RPMI7951 (cell line): ENCODE data around the gene KCNK7. TPM values are rescaled to one million over a fixed set of nuclear protein-coding genes. Genes with fewer than 3 reads are reported as not detected.

Experiments
- DNase-seq: peaks from one replicate; pipeline ENCODE4 v3.0.0-alpha.2; 2012; ENCODE audit warnings: low read depth
- total RNA-seq: library from RNA; depleted of rRNA; stranded (reverse); fragments of >200 nt; shearing (Covaris generic); gene quantifications from 2 replicates; pipeline ENCODE4 v1.2.3, GENCODE V29; 2014

The KCNK7 gene
- total RNA-seq, 1 experiment from 2014 or later: not detected

DNA sequence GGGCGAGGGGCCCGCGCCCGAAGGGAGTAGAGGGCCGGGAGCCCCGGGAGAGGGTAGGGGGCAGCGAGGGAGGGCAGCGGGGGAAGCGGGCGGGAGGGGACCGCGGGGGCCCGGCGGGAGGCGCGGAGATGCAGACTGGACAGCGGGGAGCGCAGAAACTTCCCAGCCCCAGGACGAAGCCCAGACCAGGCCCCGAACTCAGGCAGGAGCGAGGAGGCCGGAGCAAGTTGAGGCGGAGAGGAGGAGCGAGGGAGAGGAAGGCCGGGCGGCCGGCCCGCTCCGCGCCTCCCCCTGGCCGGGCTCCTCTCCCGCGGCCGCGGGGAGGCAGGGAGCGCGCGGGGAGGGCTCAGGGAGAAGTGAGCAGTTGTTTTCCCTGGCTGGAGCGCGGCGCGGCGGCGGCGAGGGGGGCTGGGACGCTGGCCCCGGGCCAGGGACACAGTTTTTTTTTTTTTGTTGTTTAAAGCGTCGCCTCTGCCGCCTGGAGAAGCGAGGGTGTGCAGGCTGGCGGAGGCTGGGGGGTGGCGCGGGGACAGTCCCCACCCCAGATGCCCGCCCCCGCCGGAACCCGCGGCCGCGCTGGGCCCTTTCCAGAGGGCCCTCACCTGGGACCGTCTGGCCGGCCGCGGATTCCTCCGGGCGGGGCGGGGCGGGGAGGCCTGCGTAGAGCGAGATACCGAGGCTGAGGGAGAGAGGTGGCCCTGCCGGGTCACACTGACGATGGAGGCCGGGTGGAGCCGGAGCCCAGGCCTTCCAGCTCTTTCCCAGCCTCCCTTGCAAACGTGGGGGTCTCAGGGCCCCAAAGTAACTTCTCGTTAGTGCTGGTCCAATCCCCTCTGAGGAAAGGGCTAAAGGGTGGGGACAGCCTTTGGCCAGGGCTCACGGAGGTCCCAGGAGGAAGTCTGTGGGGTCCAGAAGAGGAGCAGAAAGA lies 37.3 kb downstream of the KCNK7 start, which contains the start of gene LTBP3:
LTBP3 (minus strand) TSS at position 358 of the 928 bp plus-strand sequence. CDS start 400 bp downstream, outside the sequence.
- DNase-seq: peak; percentile 85

DNA sequence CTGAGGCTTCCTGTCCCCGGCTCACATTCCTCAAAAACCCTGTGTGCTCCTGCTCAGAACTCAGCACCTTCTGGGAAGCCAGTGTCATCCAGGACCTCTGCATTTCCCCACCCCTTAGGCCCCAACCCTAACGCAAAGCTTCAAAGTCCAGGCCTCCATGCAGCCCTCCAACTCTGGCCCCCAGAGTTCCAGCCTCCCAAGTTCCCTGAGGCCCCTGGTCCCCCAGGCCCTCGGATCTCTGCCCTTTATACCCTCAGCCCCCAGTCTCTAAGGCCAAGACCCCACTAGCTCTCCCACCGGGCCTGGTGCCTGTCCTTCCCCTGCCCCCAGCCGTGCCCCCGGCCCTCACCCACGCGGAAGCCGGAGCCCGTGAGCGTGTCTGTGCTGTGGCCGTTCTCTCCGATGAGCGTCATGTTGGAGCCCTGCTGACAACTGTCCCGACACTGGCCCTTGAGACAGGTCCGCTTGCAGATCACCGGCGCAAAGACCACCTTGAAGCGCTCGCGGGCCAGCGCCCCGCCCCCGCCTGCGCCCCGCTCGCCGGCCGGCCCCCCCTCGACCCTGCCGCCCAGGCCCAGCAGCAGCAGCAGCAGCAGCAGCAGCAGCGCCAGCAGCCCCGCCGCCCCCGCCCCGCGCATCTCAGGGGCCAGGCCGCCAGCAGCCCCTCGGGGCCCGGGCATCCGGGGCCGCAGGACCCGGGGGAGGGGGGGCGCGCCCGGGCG lies 38.2 kb downstream of the KCNK7 start:
- no peak for DNase-seq

DNA sequence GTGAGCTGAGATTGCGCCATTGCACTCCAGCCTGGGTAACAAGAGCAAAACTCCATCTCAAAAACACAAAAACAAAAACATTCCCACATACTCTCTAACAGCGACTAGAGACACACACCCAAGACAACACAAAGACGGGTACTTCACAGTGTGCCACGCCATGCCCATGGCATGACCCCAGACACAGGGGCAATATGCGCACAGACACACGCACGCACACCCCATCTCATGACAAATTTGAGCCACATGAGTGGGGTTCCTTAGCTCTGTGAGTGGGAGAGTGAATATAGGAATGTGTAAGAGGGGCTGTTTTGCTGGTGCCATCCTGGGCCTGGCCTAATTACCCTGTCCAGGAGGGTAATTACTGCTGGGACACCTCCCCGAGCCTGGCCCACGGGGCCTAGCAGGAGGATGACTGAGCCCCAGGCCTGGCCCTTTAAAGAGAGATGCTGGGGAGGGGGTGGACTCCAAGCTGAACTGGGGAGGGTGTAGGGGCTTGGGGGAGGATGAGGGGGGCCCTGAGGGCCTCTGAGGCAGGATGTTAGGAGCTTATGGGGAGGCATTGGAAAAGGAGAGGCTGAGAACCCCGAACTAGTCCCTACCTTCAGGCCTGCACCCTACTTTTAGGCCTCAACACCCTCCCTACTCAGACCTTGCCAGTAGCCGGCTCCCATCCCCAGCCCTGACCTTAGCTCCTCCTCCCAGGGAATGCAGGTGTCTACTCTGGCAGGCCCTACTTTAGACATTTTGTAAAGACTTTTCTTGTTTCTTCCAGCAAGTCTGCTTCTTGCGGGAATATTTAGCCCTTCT lies 38.9 kb downstream of the KCNK7 start:
- no peak for DNase-seq

DNA sequence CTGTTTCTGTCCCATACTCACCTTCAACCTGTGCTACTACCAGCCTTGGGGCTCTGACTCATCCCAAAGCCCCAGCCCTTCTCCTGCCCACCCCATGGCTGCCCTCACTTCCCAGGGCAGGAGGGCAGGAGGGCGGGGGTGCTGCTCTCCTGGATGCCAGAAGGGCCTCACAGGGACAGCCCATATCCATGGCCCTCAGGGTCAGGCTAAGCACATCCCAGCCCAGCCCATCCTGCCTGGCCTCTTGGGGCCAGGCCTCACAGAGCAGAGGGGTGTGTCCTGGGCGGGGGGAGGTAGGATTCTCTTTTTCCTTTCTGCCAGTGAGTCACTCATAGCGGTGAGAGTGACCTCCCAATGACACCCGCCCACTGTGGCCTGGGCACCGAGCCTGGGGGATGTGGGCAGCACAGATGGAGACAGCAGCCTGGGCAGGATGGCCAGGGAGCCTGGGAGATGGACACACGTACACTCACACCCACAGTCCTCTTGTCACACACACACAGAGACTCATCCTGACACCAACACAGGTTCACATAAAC lies 39.8 kb downstream of the KCNK7 start:
- DNase-seq: peak; percentile 99

DNA sequence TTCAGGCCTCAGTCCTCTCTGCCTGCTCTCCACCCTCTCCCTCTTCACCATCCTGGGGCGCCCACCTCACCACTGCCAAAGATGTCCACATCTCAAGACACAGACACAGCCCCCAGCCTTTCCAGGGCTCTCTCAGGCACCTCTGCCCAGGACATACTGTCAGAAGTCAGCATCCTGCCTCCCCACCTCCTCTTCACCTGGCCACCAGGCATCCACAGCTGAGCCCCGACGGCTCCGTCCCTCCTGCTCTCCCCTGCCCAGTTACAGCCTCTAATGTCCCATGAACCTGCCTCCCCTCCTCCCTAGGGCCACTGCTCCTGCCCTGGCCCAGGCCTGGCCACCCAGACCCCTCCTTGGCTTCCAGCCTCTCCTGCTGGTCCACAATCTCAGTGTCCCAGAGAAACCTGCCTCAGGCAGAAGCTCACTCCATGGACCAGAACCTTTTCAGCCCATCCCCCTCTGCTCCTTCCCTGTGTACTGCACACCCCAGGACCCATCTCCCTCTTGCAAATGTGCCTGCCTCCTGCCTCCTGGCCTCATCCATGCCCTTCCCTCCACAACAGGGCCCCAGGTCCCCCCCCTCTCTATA lies 40.7 kb downstream of the KCNK7 start:
- no peak for DNase-seq

DNA sequence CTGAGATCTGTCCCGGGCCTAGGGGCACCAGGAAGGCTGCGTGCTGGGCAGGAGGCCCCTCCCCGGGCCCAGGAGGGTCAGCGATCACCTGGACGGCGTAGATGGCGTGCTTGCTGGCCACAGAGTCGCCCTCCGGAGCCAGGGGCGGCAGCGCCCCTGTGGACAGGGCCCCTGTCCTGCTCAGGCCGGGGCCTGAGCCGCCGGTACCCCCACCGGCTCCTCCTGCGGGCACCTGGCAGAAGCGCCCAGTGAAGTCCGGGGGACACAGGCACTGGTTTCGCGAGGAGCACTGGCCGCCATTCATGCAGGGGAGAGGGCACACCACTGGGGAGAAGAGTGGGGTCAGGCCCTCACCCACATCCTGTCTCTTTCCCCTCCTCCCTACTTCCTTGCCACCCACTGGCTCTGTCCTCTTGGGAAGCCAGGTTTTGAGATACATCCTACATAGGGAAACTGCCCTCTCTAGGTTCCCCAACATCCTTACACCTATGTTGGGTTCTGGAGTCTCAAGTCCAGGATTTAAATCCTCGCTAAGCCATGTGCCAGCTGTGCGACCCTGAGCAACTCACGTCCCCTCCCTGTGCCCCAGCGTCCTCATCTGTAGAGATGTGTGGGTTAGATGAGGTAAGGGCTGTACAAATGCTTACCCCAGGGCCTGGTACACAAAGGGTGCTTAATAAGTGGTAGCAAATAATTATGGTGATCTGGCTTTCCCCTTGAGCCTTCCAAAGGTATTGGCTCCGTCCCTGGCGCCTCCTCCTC lies 41.4 kb downstream of the KCNK7 start:
- DNase-seq: no peak

DNA sequence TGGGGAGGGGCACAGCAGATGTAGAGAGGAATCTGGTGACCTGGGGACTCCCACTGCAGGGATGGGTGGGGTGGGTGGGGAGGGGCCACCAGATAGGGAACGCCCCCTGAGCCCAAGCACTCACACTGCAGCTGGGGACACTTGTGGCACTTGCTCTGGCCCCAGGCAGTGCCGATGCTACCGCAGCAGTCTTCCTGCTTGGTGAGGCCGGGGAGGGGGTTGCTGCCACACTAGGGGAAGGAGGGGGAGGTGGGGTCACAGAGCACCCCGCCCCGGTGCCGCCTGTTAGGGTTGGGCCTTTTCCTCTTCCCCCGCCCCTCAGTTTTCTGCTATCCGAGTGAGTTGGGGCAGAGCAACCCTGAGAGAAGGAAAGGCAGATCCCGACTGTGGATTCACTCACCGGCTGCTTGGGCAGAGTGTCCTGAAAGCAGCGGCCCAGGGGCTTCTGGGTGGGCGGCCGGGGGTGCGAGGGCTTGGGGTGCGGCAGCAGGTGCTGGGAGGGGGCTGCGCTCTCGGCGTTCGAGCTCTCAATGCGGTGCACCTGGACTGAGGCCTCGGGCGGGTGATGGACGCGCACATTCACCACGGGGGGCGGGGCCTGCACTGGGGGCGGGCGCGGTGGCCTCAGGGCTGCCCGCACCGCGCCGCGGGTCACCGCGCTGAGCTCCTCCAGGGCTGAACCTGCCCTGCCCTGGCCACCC lies 42.1 kb downstream of the KCNK7 start:
- DNase-seq: no peak

DNA sequence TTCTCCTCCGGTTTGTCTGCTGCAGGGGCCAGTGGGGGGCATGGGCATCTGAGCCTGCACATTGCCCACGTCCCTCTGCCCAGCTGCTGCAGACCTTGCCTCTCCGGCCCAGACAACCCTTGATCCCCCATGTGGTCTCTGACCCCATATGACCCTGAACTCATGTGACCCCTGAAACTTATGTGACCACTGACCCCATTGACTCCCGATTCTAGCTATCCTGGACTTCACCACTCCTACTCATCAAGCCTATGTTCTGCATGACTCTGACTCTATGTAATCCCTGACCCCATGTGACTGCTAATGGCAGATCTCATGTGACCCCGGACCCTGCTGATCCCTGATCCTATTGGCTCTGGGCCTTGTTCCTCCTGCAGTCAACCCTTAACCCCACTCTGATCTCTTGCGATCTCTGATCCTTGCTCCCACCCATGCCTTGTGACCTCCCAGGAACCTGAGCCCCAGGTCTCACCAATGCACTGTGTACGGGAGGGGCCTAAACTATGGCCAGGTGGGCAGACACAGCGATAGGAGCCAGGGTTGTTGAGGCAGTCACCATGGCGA lies 43.1 kb downstream of the KCNK7 start:
- no peak for DNase-seq

DNA sequence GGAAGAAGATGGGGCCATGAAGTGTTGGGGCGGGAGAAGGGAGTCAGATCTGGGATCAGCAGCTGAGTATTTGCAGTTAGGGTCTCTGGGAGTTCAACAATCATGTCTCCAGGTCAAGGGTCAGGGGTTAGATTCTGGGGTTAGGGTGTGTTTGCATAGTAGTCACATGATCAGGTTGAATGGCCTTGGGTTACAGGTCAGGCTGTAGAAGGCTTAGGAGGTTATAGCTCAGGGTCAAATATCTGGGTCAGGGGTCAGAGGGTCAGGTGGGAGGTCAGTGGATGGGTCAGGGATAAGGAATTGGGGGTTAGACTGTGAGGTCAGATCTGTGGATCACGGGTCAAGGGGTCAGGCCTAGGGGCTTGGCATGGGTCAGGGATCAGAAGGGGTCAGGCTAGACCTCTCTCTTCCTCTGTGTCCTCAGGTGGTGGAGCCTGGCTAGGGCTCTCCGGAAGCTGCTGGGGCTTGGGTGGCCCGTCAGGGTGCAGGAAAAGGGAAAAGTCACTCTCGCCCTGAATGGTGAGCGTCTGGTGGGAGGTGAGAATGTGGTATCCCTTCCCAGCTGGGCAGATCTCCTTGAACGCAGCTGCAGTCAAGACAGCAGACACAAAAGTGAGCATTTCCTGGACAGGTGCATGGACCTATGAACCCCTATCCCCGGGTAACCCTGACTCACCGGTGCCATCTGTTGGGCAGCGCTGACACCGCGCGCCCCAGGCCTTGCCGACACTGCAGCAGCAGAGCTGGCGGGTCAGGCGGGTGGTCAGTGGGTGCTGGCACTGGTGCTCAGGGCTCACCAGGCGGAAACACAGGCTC lies 43.8 kb downstream of the KCNK7 start:
- DNase-seq: no peak

DNA sequence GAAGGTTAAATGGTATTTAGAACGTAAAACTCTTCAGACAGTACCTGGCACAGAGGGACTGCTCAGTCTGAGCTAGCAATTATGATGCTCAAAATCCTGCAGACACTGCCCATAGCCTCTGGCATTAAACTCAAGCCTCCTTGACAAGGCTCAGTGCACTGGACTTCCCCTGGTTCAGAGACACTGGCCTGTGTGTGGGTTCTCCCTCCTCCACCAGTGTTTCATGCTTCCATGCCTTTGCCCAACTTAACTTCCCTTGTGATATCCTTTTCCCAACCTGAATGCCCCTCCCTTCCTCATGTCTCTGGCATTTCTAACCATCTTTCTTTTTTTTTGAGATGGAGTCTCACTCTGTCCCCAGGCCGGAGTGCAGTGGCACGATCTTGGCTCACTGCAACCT lies 46.5 kb downstream of the KCNK7 start:
- DNase-seq: no peak

DNA sequence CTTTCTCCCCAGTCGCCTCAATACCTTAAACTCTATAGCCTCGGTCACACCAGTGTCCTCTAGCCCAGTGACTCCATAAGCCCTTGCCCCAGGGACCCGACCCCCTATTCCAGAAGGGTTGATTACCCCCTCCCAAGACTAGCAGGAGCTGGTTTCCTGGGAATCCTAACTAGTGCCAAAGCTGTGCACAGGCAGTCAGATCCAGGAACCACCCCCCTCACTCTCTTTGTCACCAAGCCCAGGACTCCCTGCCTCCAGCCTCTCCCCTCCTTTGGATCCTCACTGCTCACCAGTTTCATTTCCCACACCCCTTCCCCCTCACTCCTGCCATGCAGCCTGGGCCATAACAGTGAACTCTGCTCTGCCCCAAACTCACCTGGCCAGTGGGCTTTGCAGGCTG lies 47.2 kb downstream of the KCNK7 start:
- no peak for DNase-seq

DNA sequence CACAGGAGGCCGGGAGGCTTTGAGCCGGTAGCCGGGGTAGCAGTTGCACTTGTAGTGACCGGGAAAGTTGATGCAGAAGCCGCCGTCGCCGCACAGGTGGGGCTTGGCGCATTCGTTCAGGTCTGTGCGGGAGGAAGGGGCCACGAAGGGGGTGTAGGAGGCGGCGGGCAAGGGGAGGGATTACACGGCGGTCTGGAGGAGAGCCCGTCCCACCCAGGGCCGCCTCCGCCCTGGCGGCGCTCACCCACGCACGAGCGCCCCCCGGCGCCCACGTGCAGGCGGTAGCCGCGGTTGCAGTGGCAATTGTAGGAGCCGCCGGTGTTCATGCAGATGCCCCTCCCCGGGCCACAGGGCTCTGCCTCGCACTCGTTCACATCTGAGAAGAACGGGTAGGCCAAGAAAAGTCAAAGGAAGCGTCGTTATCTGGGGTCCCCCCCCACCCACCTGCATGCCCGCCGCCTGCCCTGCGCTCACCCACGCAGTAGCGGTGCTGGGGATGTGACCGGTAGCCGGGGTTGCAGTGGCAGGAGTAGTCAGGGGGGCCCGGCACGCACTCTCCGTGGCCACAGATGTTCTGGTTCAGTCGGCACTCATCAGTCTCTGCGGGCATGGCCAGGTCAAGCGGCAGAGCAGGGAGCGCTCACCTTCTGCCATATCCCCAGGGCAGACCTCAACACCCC lies 48.0 kb downstream of the KCNK7 start:
- DNase-seq: no peak

DNA sequence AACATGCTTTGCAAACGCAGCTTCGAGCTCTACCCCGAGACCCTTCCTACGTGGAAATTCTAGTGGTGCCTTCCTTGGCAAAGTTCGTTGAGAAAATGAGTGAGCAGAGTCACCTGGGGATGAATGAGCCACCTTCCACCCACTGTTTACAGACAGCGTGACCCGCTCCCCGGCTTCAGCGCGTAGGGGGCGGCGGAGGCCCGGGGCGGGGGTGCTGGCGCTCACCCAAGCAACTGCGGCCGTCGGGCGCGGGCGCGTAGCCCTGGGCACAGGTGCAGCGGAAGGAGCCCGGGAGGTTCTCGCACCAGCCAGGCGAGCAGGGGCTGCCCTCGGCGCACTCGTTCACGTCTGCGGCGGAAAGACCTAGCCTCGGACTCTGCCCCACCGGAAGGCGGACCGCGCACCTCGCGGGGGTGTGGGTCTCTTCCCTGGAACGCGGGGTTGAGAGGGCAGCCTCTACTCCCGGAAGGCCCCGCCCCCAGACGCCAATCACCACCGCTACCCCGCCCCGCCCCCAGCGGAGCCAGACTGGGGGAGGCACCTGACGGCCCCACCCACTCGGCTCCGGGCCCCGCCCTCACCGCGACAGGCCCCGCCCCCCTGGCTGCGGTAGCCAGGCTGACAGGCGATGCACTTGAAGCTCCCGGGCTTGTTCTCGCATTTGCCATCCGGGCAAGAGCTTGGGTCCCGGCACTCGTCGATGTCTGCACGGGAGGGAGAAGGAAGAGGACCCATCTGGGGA lies 49.2 kb downstream of the KCNK7 start:
- no peak for DNase-seq

DNA sequence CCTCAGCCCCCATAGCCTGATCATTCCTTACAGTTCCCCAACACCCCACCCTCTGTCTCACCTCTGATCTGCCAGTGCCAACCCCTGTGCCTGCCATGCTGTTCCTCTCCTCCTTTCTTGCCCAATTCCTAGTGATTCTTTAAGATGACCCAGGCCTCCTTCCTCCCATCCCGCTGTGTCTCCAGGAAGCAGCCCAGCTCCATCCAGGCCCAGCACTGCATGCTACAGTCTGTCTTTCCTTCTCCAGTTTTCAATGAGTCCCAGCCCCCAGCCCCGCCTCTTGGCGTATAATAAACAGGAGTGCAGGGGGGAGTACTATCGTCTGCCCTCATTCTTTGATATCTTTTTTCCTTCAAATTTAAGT lies 49.8 kb downstream of the KCNK7 start:
- DNase-seq: no peak
